Measurements from ENCODE around the gene WBP1L.

WBP1L gene

GRCh38 chr10:102761981-102762380 is 18.2 kb downstream of the WBP1L start:
- TF ChIP-seq CTCF (conservative IDR thresholded peaks at IDR 0.05; ENCODE audit: low read depth): no peak
- POLR2A ChIA-PET (ENCODE audit: low non-redundant PET): no interaction called here
- CTCF ChIA-PET: no interaction called here
- DNase-seq (ENCODE audit: low spot score): no peak
- peak overlapping the region; percentile 42 for H3K27ac ChIP-seq

GRCh38 chr10:102762401-102763015 is 18.8 kb downstream of the WBP1L start:
- TF ChIP-seq CTCF (conservative IDR thresholded peaks at IDR 0.05; ENCODE audit: low read depth): no peak
- H3K27ac ChIP-seq: peak overlapping the region; percentile 90
- no peak for DNase-seq (ENCODE audit: low spot score)
- ChIA-PET POLR2A (ENCODE audit: low non-redundant PET) (no interaction called here), CTCF (no interaction called here)

GRCh38 chr10:102763037-102763607 is 19.4 kb downstream of the WBP1L start:
- ChIA-PET CTCF (no interaction called here), POLR2A (ENCODE audit: low non-redundant PET) (no interaction called here)
- H3K27ac ChIP-seq: peak overlapping the region; percentile 90
- DNase-seq (ENCODE audit: low spot score): no peak
- TF ChIP-seq CTCF (conservative IDR thresholded peaks at IDR 0.05; ENCODE audit: low read depth): no peak

GRCh38 chr10:102764470-102765161 is 20.9 kb downstream of the WBP1L start:
- no peak for DNase-seq (ENCODE audit: low spot score)
- ChIA-PET CTCF (interaction anchor here (0.7 to 1.2 kb wide), 3 partner anchors 10 to 13 kb away, joined by 3 to 6 read pairs (median 5); no protein-coding TSS in a partner anchor), POLR2A (ENCODE audit: low non-redundant PET) (interaction anchor here (0.6 to 0.7 kb wide), 2 partner anchors 13 to 63 kb away, joined by 3 to 4 read pairs; no protein-coding TSS in a partner anchor)
- H3K27ac ChIP-seq: peak overlapping the region; percentile 90
- no peak for TF ChIP-seq CTCF (conservative IDR thresholded peaks at IDR 0.05; ENCODE audit: low read depth)

GRCh38 chr10:102765336-102765735 is 21.6 kb downstream of the WBP1L start:
- DNase-seq (ENCODE audit: low spot score): no peak
- ChIA-PET POLR2A (ENCODE audit: low non-redundant PET) (interaction anchor here (0.7 kb wide), 1 partner anchor 62 kb away, joined by 3 read pairs; no protein-coding TSS in a partner anchor), CTCF (interaction anchor here (0.7 to 1.2 kb wide), 2 partner anchors 12 kb away, joined by 3 to 5 read pairs; no protein-coding TSS in a partner anchor)
- peak overlapping the region; percentile 90 for H3K27ac ChIP-seq
- TF ChIP-seq CTCF (conservative IDR thresholded peaks at IDR 0.05; ENCODE audit: low read depth): no peak

GRCh38 chr10:102767428-102768160 is 23.8 kb downstream of the WBP1L start:
- CTCF ChIA-PET: interaction anchor here (0.6 kb wide), 1 partner anchor 49 kb away, joined by 9 read pairs; no protein-coding TSS in a partner anchor
- no peak for TF ChIP-seq CTCF (conservative IDR thresholded peaks at IDR 0.05; ENCODE audit: low read depth)
- peak overlapping the region; percentile 83 for H3K27ac ChIP-seq
- POLR2A ChIA-PET (ENCODE audit: low non-redundant PET): no interaction called here
- DNase-seq (ENCODE audit: low spot score): no peak

All from RWPE1 (cell line).